ENCODE measurements around the gene PLCB1. TPM values are rescaled to one million over a fixed set of nuclear protein-coding genes. Genes with fewer than 3 reads are reported as not detected.

Gene PLCB1
- total RNA-seq, 1 experiment from 2014 or later: not detected

- H3K4me1 ChIP-seq (replicated peaks; ENCODE audit: insufficient read depth): no peaks in the 10 kb centered on the region
- BruUV-seq (replicated peaks): no TSS peak
- no peaks in the 10 kb centered on the region for H3K9me2 ChIP-seq (ENCODE audit: insufficient read depth)
- intact Hi-C loops (cut with micrococcal nuclease; ENCODE audit: unreplicated experiment): no loop called here
- no peak overlapping the region for H2AFZ ChIP-seq
- H3K9me3 ChIP-seq (ENCODE audit: insufficient read depth, low read depth): no peaks in the 10 kb centered on the region
- no peaks in the 10 kb centered on the region for H3K27me3 ChIP-seq (ENCODE audit: insufficient read depth, low read depth)
- CTCF ChIA-PET: no interaction called here
- TF ChIP-seq EZH2 (IDR thresholded peaks at IDR 0.05; ENCODE audit: low read depth): no peak
- no peak for TF ChIP-seq CTCF (conservative IDR thresholded peaks at IDR 0.05)
- H3K4me3 ChIP-seq: no peak overlapping the region
- no peak overlapping the region for H3K27ac ChIP-seq
- no peaks in the 10 kb centered on the region for H3F3A ChIP-seq (ENCODE audit: insufficient read depth, low read depth)
- H4K20me1 ChIP-seq (ENCODE audit: insufficient read depth): no peaks in the 10 kb centered on the region
- DNase-seq: no peak
- no peak overlapping the region for H3K4me2 ChIP-seq
- no peaks in the 10 kb centered on the region for H3K79me2 ChIP-seq (ENCODE audit: low read depth)
- no peaks in the 10 kb centered on the region for H3K36me3 ChIP-seq (ENCODE audit: low read depth)
- POLR2A ChIA-PET (ENCODE audit: unreplicated experiment): no interaction called here
These were observed 203.0 kb downstream of the PLCB1 start for GRCh38 chr20:8335059-8335458.

DNA sequence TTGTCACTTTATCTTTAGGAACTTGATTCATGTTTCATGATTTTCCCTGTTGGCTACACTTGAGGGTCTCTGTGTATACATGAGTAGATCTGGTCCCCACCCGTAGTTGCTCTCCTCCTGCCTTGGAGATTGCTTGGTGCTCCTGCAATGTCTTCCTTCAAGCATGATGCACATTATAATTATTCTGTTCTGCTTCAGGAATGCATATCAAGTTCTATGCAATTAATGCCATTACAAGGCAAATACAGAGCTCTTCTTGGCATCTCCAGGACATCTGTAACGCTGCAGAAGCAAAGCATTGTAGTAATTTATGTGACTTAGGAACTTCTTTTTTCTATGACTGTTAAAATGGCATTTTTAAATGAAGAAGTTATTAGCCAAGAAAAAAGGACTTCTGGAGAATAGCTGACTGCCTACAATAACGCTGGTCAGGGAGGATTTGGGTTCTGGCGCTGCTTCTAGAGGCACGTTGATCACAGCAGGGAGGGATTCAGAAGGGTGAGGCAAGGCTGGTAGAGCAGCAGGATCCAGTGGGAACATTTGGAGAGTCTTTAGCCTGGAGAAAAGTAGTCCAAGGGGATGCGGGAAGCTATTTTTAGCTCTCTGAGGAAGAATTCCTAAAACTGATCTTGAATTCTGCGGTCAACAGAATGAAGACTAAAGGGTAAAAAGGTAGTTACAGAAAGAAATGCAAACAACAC is 203.6 kb downstream of the PLCB1 start:
- Histone ChIP-seq H3K79me2 (ENCODE audit: low read depth) (no peaks in the 10 kb centered on the region), H3F3A (ENCODE audit: insufficient read depth, low read depth) (no peaks in the 10 kb centered on the region), H3K27me3 (ENCODE audit: insufficient read depth, low read depth) (no peaks in the 10 kb centered on the region), H3K27ac (no peak overlapping the region), H3K36me3 (ENCODE audit: low read depth) (no peaks in the 10 kb centered on the region), H3K9me3 (ENCODE audit: insufficient read depth, low read depth) (no peaks in the 10 kb centered on the region), H2AFZ (no peak overlapping the region), H3K4me1 (replicated peaks; ENCODE audit: insufficient read depth) (no peaks in the 10 kb centered on the region), H3K4me2 (no peak overlapping the region), H3K9me2 (ENCODE audit: insufficient read depth) (no peaks in the 10 kb centered on the region), H4K20me1 (ENCODE audit: insufficient read depth) (no peaks in the 10 kb centered on the region), H3K4me3 (no peak overlapping the region)
- TF ChIP-seq CTCF (conservative IDR thresholded peaks at IDR 0.05) (no peak), EZH2 (IDR thresholded peaks at IDR 0.05; ENCODE audit: low read depth) (no peak)
- CTCF ChIA-PET: no interaction called here
- intact Hi-C loops (cut with micrococcal nuclease; ENCODE audit: unreplicated experiment): no loop called here
- BruUV-seq (replicated peaks): no TSS peak
- POLR2A ChIA-PET (ENCODE audit: unreplicated experiment): no interaction called here
- DNase-seq: no peak

DNA sequence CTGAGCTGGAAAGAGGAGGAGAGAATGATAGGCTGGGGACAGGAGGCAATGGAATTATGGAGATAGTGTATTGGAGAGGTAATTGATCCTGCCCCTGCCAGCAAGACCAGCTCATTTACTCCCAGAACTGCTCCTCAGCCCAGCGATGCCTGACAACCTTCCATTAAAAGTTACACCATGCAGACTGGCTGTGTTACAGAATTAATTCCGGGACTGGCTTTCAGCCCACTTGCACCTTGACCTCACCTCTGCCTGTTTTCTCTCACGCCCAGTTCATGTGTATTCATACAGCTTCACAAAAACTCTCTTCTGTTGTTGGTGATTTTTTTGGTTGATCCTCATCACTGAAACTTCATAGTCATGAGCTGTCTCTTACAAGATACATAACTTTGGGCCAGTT is 207.3 kb downstream of the PLCB1 start:
- CTCF ChIA-PET: no interaction called here
- Histone ChIP-seq H3K27me3 (ENCODE audit: insufficient read depth, low read depth) (no peaks in the 10 kb centered on the region), H3K4me3 (no peak overlapping the region), H2AFZ (no peak overlapping the region), H3F3A (ENCODE audit: insufficient read depth, low read depth) (no peaks in the 10 kb centered on the region), H3K4me1 (replicated peaks; ENCODE audit: insufficient read depth) (no peaks in the 10 kb centered on the region), H3K9me2 (ENCODE audit: insufficient read depth) (no peaks in the 10 kb centered on the region), H3K4me2 (no peak overlapping the region), H3K79me2 (ENCODE audit: low read depth) (no peaks in the 10 kb centered on the region), H3K36me3 (ENCODE audit: low read depth) (no peaks in the 10 kb centered on the region), H3K9me3 (ENCODE audit: insufficient read depth, low read depth) (no peaks in the 10 kb centered on the region), H3K27ac (no peak overlapping the region), H4K20me1 (ENCODE audit: insufficient read depth) (no peaks in the 10 kb centered on the region)
- intact Hi-C loops (cut with micrococcal nuclease; ENCODE audit: unreplicated experiment): no loop called here
- TF ChIP-seq EZH2 (IDR thresholded peaks at IDR 0.05; ENCODE audit: low read depth) (no peak), CTCF (conservative IDR thresholded peaks at IDR 0.05) (no peak)
- POLR2A ChIA-PET (ENCODE audit: unreplicated experiment): no interaction called here
- BruUV-seq (replicated peaks): no TSS peak
- DNase-seq: no peak

Measured in PC-9 (cell line).